ENCODE measurements around the gene SSBP3.

The SSBP3 gene

DNA sequence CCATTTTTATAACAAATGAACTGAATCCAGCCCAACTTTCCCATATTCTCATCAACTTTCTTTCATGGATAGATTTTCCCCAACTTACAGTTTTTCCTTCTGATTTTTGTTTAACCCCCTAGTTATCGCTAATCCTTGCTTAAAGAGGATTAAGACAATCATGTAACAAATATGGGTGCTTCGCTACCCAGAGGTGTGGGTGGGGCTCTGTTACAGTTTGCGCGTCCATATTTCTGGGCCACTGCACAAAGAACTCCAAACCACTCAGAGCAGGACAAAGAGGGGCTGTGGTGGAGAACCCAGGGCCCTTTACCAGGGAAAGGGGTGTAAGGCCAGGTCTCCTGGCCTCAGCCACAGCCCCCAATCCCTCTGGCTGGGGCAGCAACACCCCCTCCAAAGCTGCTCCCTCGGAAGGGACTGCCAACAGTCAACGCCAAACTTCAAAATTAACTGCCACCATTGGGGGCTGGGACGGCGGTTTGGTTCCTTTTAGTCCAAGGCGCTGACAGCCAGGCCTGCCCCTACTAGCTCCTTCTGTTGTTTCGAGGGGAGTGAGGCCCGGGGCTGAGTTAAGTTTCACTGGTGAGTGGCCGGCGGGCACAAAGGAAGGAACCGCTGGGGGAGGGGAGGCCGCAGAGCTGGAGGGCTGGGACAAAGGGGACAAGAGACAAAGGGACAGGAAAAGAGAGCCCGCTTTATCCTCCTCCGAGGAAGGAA is 27.9 kb downstream of the SSBP3 start:
- H2AFZ ChIP-seq (ENCODE audit: low read depth, low read length), result no peak overlapping the region
- TF ChIP-seq CTCF (IDR thresholded peaks at IDR 0.05; ENCODE audit: low read depth, low read length), result no peak
- TF ChIP-seq EZH2phosphoT487 (IDR thresholded peaks at IDR 0.05; ENCODE audit: low read depth), result no peak
- H3K36me3 ChIP-seq (replicated peaks; ENCODE audit: low read depth, low read length), result no peaks in the 10 kb centered on the region
- no peaks in the 10 kb centered on the region for H4K20me1 ChIP-seq (ENCODE audit: insufficient read depth, low read length)
- no peaks in the 10 kb centered on the region for H3K79me2 ChIP-seq (ENCODE audit: low read length)
- H3K4me2 ChIP-seq (ENCODE audit: low read length), result no peak overlapping the region
- H3K9me3 ChIP-seq (ENCODE audit: insufficient read depth, low read length), result no peaks in the 10 kb centered on the region
- no peak overlapping the region for H3K4me3 ChIP-seq (ENCODE audit: low read length)
- H3K27ac ChIP-seq (ENCODE audit: low read length), result no peak overlapping the region
- H3K9ac ChIP-seq (ENCODE audit: low read length), result no peak overlapping the region
- H3K4me1 ChIP-seq (ENCODE audit: low read length), result peaks cover 19% of the 10 kb centered on the region
- H3K27me3 ChIP-seq (ENCODE audit: low read depth, low read length), result no peaks in the 10 kb centered on the region

DNA sequence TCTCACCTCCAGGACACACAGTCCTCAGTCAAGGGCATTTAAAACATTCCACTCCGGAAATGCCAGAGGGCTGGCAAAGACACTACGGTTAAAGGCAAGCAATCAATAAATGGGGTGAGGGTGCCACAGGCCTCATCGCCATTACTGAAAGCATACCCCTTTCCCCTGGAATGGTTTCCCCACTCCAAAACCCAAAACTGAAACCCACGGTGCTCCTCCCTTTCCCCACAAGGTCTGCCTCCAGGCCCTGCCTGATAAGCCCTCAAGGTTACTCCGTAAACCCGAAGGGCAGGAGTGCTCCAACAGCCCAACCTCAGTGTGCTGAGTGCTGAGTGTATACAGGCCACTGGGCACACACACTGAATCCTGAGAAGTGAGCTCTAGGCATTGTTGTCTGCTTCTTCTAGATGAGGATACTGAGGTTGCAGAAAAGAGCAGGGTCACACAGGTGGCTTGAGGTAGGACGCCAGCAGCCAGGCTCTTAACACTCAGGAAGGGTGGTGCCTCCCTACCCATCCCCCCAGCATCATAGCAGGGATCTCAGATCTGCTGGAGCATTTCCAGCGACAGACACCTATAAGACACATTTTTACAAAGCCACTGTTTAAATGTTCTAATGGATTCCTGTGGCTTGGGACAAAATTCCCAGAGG is 29.0 kb downstream of the SSBP3 start:
- Histone ChIP-seq H3K79me2 (ENCODE audit: low read length) (no peaks in the 10 kb centered on the region), H3K27ac (ENCODE audit: low read length) (no peak overlapping the region)

GRCh38 chr1:54376430-54377039 is 29.7 kb downstream of the SSBP3 start:
- H3K4me2 ChIP-seq (ENCODE audit: low read length), result peak overlapping the region; percentile 39
- H3K4me3 ChIP-seq (ENCODE audit: low read length), result no peak overlapping the region

More for the DNA sequence above, 29.0 kb downstream of the SSBP3 start:
- TF ChIP-seq EZH2phosphoT487 (IDR thresholded peaks at IDR 0.05; ENCODE audit: low read depth) (no peak), CTCF (IDR thresholded peaks at IDR 0.05; ENCODE audit: low read depth, low read length) (no peak)
- Histone ChIP-seq H3K36me3 (replicated peaks; ENCODE audit: low read depth, low read length) (no peaks in the 10 kb centered on the region), H3K9me3 (ENCODE audit: insufficient read depth, low read length) (no peaks in the 10 kb centered on the region), H3K4me3 (ENCODE audit: low read length) (no peak overlapping the region), H2AFZ (ENCODE audit: low read depth, low read length) (no peak overlapping the region), H3K4me1 (ENCODE audit: low read length) (peaks cover 31% of the 10 kb centered on the region), H4K20me1 (ENCODE audit: insufficient read depth, low read length) (no peaks in the 10 kb centered on the region), H3K9ac (ENCODE audit: low read length) (no peak overlapping the region), H3K27me3 (ENCODE audit: low read depth, low read length) (no peaks in the 10 kb centered on the region), H3K4me2 (ENCODE audit: low read length) (peak overlapping the region; percentile 39)

More at GRCh38 chr1:54376430-54377039, 29.7 kb downstream of the SSBP3 start:
- Histone ChIP-seq H3K79me2 (ENCODE audit: low read length) (no peaks in the 10 kb centered on the region), H3K27ac (ENCODE audit: low read length) (no peak overlapping the region), H3K4me1 (ENCODE audit: low read length) (peaks cover 34% of the 10 kb centered on the region), H3K27me3 (ENCODE audit: low read depth, low read length) (no peaks in the 10 kb centered on the region), H4K20me1 (ENCODE audit: insufficient read depth, low read length) (no peaks in the 10 kb centered on the region), H3K36me3 (replicated peaks; ENCODE audit: low read depth, low read length) (no peaks in the 10 kb centered on the region), H3K9ac (ENCODE audit: low read length) (no peak overlapping the region), H2AFZ (ENCODE audit: low read depth, low read length) (no peak overlapping the region), H3K9me3 (ENCODE audit: insufficient read depth, low read length) (no peaks in the 10 kb centered on the region)
- TF ChIP-seq EZH2phosphoT487 (IDR thresholded peaks at IDR 0.05; ENCODE audit: low read depth) (no peak), CTCF (IDR thresholded peaks at IDR 0.05; ENCODE audit: low read depth, low read length) (no peak)
